Progenitor cell of endocrine pancreas (in vitro differentiated cells): ENCODE results near the gene RNF150. TPM values are rescaled to one million over a fixed set of nuclear protein-coding genes. Genes with fewer than 3 reads are reported as not detected.

ENCODE experiments used
- DNase-seq: peaks from one replicate; pipeline ENCODE4 v3.0.0; 2021; ENCODE audit warnings: low spot score; ENCODE audit not compliant: unreplicated experiment
- H3K27ac Mint-ChIP-seq: 2 replicates; pipeline ENCODE4 v1.8.0; 2021; ENCODE audit warnings: mild to moderate bottlenecking, moderate library complexity, mixed read lengths
- H3K27me3 Mint-ChIP-seq: 2 replicates; pipeline ENCODE4 v1.8.0; 2021; ENCODE audit warnings: mixed read lengths
- H3K36me3 Mint-ChIP-seq: 2 replicates; pipeline ENCODE4 v1.8.0; 2022; ENCODE audit warnings: mixed read lengths; ENCODE audit not compliant: insufficient read depth
- H3K4me1 Mint-ChIP-seq: 2 replicates; pipeline ENCODE4 v1.8.0; 2021; ENCODE audit warnings: low read depth, mixed read lengths
- H3K4me3 Mint-ChIP-seq: 2 replicates; pipeline ENCODE4 v1.8.0; 2021; ENCODE audit warnings: low read depth, mild to moderate bottlenecking, moderate library complexity, mixed read lengths
- H3K9me3 Mint-ChIP-seq: 2 replicates; pipeline ENCODE4 v1.8.0; 2021; ENCODE audit warnings: low read depth, mixed read lengths
- total RNA-seq: library from RNA; stranded (reverse); gene quantifications from 2 replicates; pipeline ENCODE4 v1.2.1, GENCODE V29; 2021
- TF ChIP-seq, protein P1 (sequence below): fragments of 200-600 bp; sonication (generic); IDR thresholded peaks from one replicate; pipeline ENCODE4 v1.5.0; 2021; ENCODE audit warnings: antibody characterized with exemption, mild to moderate bottlenecking; ENCODE audit not compliant: unreplicated experiment

RNF150 gene
- total RNA-seq, 1 donor from 2014 or later = 23.1 TPM

DNA sequence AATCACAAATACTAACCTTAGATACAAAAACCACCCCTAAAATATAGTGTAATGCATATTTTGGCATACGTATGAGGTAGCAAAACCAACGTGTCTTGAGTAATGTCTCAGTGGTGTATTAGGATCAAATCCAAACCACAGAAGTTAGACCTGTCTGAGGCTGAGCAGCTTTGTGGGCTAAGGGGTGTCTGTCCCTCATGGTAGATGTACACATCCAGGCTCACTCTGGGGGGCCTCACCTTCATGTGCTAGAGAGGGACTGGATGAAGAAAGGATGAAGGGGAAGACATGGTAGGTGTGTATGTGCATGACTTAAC is 189.1 kb downstream of the RNF150 start:
- H3K9me3 Mint-ChIP-seq = no peaks in the 10 kb centered on the region
- H3K27ac Mint-ChIP-seq = no peak overlapping the region

DNA sequence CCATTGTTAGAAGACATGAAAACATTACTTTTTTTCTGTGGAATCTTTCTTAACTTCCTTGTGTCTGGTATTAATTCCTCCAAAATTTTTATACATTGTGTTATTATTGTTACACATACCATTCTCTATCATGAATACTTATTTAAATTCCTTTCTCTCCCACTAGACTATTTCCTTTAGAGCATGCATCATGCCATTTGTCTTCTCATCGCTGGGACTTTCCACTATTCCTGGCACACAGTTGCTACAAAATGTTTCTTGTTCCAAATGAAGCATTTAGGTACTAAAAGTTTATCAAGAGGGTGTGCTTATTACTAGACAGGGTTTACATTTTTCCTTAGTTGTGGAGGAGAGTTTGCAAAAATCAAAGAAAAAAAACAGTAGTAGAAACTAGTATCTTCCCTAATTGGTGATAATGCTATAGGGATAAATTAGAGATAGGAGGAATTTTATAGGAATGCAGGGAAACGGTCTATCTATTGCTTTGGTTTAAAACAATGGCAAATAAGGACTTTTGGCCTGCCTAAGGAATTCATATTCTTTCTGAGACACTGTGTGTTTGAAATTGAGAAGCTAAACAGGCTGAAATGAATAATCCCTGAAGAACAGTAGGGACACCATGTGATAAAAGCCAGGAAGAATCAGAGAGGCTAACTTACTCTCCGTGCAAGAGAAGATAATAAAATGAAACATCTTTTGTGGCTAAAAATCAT is 189.6 kb downstream of the RNF150 start:
- Mint-ChIP-seq H3K9me3 (no peaks in the 10 kb centered on the region), H3K4me3 (no peak overlapping the region), H3K27ac (no peak overlapping the region), H3K36me3 (peaks cover 1% of the 10 kb centered on the region), H3K4me1 (no peaks in the 10 kb centered on the region), H3K27me3 (no peaks in the 10 kb centered on the region)
- TF ChIP-seq, protein P1, sequence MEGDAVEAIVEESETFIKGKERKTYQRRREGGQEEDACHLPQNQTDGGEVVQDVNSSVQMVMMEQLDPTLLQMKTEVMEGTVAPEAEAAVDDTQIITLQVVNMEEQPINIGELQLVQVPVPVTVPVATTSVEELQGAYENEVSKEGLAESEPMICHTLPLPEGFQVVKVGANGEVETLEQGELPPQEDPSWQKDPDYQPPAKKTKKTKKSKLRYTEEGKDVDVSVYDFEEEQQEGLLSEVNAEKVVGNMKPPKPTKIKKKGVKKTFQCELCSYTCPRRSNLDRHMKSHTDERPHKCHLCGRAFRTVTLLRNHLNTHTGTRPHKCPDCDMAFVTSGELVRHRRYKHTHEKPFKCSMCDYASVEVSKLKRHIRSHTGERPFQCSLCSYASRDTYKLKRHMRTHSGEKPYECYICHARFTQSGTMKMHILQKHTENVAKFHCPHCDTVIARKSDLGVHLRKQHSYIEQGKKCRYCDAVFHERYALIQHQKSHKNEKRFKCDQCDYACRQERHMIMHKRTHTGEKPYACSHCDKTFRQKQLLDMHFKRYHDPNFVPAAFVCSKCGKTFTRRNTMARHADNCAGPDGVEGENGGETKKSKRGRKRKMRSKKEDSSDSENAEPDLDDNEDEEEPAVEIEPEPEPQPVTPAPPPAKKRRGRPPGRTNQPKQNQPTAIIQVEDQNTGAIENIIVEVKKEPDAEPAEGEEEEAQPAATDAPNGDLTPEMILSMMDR = no peak
- DNase-seq = no peak

More for the DNA sequence above, 189.1 kb downstream of the RNF150 start:
- Mint-ChIP-seq H3K4me3 (no peak overlapping the region), H3K4me1 (no peaks in the 10 kb centered on the region), H3K36me3 (peaks cover 1% of the 10 kb centered on the region), H3K27me3 (no peaks in the 10 kb centered on the region)
- TF ChIP-seq, protein P1 = no peak
- DNase-seq = no peak

DNA sequence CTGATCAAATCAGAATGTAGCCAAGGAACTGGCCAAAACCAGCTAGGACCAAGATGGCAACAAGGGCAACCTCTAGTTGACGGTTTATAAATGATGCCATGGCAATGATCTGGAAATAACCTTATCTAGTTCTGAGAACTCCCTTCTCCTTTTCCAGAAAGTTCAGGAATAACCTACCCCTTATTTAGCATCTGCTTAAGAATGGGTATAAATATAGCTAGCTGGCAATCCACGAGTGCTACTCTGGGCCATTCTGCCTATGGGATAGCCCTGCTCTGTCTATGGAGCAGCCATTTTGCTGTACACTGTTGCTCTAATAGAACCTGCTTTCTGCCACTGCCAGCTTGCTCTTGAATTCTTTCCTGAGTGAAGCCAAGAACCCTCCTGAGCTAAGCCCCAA is 192.7 kb downstream of the RNF150 start:
- H3K4me3 Mint-ChIP-seq = no peak overlapping the region
- H3K9me3 Mint-ChIP-seq = no peaks in the 10 kb centered on the region
- no peaks in the 10 kb centered on the region for H3K27me3 Mint-ChIP-seq
- H3K36me3 Mint-ChIP-seq = peaks cover 1% of the 10 kb centered on the region
- DNase-seq = no peak
- no peak overlapping the region for H3K27ac Mint-ChIP-seq
- no peaks in the 10 kb centered on the region for H3K4me1 Mint-ChIP-seq
- TF ChIP-seq, protein P1 = no peak

DNA sequence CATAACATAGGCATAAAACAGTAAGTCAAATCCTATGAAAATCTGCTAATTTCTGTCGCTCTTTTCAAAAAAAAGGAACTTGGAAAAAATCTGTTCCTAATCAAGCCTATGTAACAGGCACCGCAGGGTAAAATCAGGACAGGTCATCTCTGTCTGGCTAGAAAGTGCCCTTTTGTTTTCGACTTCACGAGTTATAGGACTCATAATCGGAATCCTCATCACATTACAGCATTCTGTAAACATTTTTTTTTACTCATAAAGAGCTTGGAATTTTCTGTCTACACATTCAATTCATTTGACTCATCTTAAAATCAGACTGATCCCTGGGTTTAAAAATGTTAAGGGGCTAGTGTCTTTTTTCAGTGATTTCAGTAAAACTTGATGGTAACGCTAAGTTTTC is 195.4 kb downstream of the RNF150 start:
- no peak overlapping the region for H3K27ac Mint-ChIP-seq
- TF ChIP-seq, protein P1 = no peak

DNA sequence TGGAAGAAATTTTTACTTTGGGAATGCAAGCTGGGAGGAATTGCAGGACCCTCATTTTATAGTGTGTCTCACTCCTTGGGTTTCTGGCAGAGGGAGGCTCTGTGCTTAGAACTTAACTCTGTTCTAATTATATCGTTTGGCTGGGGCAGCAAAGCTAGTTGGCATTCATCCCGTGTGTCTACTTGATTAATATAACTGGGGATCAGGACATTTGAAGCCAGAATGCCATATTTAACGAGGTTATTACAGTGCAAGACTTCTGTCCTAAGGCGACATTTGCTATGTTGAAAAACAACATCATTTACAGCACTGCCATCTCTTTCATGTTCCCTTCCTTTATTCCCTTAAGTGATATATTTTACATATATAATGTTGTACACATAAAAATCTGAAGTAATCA is 198.0 kb downstream of the RNF150 start:
- TF ChIP-seq, protein P1 = no peak
- H3K9me3 Mint-ChIP-seq = no peaks in the 10 kb centered on the region
- H3K27ac Mint-ChIP-seq = no peak overlapping the region
- H3K4me1 Mint-ChIP-seq = peaks cover 7% of the 10 kb centered on the region
- no peak overlapping the region for H3K4me3 Mint-ChIP-seq
- H3K36me3 Mint-ChIP-seq = peaks cover 2% of the 10 kb centered on the region
- DNase-seq = no peak
- H3K27me3 Mint-ChIP-seq = no peaks in the 10 kb centered on the region

More for the DNA sequence above, 195.4 kb downstream of the RNF150 start:
- Mint-ChIP-seq H3K9me3 (no peaks in the 10 kb centered on the region), H3K4me1 (no peaks in the 10 kb centered on the region), H3K27me3 (no peaks in the 10 kb centered on the region), H3K4me3 (no peak overlapping the region), H3K36me3 (peaks cover 1% of the 10 kb centered on the region)
- DNase-seq = no peak
